Measurements from ENCODE around the gene ALDOB.

ALDOB gene

GRCh38 chr9:101437806-101438232 lies 2.2 kb upstream of the ALDOB start:
- Histone ChIP-seq H3K36me3 (no peaks in the 10 kb centered on the region), H3K9me3 (no peaks in the 10 kb centered on the region)
- no peak for DNase-seq

DNA sequence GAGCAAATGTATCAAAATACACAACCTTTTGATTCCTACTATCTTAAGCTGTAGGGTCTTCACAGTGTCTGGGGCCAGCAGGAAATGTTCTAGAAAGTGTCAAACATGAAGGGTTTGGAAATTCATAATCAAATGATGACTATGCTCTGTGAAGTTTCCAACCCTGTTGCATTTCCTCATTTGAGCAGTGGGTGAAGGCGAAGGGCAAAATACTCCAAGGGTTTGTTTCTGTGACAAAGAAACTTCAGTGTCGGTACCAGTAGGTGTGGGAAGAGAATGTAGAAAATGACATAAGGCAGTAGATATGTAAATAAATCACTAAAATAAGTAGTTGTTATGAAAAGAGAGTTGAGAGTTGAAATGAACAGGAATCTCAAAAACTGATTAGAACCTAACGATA lies 576 bp downstream of the ALDOB start:
- Histone ChIP-seq H3K4me3 (ENCODE audit: low read depth, low read length) (no peak overlapping the region), H3K4me1 (no peaks in the 10 kb centered on the region), H3K36me3 (no peaks in the 10 kb centered on the region), H3K9me3 (no peaks in the 10 kb centered on the region), H3K27me3 (peaks cover 17% of the 10 kb centered on the region)
- no peak for TF ChIP-seq CTCF (IDR thresholded peaks at IDR 0.05; ENCODE audit: low read depth, low read length)
- no peak for DNase-seq

More at GRCh38 chr9:101437806-101438232, 2.2 kb upstream of the ALDOB start:
- no peak for TF ChIP-seq CTCF (IDR thresholded peaks at IDR 0.05; ENCODE audit: low read depth, low read length)
- Histone ChIP-seq H3K4me1 (no peaks in the 10 kb centered on the region), H3K4me3 (ENCODE audit: low read depth, low read length) (no peak overlapping the region), H3K27me3 (peaks cover 18% of the 10 kb centered on the region)

- peaks cover 17% of the 10 kb centered on the region for H3K27me3 ChIP-seq
- no peaks in the 10 kb centered on the region for H3K4me1 ChIP-seq
- no peaks in the 10 kb centered on the region; the same call in 1 of the 2 replicates for H3K9me3 ChIP-seq
- no peak for DNase-seq
- no peak for TF ChIP-seq CTCF (IDR thresholded peaks at IDR 0.05; ENCODE audit: low read depth, low read length)
- no peak overlapping the region for H3K4me3 ChIP-seq (ENCODE audit: low read depth, low read length)
- H3K36me3 ChIP-seq = no peaks in the 10 kb centered on the region
Observed at GRCh38 chr9:101433229-101433628, 2.3 kb downstream of the ALDOB start.

DNA sequence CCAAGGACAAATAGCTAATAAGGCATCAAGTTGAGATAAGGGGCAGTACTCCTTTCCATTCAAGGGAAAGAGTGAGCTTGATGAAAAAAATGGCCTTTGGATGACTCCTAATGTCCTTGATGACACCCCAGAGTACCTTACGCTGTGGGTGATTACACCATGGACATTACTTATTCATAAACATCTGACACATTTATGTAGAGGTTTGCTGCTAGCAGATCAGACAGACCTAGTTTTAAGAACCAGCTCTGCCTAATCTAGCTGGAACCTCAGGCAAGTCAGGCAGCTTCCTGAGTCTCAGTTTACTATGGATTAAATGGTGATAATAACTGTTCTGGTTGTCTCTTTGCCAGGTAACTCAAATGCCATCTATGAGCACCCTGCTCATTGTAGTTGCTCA lies 2.8 kb downstream of the ALDOB start:
- Histone ChIP-seq H3K36me3 (no peaks in the 10 kb centered on the region), H3K9me3 (no peaks in the 10 kb centered on the region; the same call in 1 of the 2 replicates), H3K4me3 (ENCODE audit: low read depth, low read length) (no peak overlapping the region), H3K4me1 (no peaks in the 10 kb centered on the region), H3K27me3 (peaks cover 19% of the 10 kb centered on the region)
- no peak for TF ChIP-seq CTCF (IDR thresholded peaks at IDR 0.05; ENCODE audit: low read depth, low read length)
- no peak for DNase-seq

DNA sequence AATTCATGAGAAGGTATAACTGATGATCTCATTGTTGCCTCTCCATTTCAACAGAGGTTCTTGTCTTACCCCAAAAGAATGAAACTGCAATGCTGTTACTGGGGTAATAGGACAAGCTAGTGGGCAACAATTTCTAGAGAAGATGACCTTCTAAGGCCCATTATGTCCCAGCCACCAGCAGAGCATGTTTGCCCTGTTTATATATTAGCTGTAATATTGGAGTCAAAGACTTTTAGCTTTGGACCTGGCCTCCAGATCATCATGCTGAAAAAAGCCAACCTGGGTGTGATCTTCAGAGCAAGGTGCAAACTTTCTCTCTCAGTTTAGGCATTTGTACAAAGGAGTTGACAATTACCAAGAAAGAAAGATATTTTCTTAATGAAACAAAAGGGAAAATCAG lies 3.4 kb downstream of the ALDOB start:
- DNase-seq = no peak
- H3K36me3 ChIP-seq = no peaks in the 10 kb centered on the region
- TF ChIP-seq CTCF (IDR thresholded peaks at IDR 0.05; ENCODE audit: low read depth, low read length) = no peak
- no peak overlapping the region for H3K4me3 ChIP-seq (ENCODE audit: low read depth, low read length)
- no peaks in the 10 kb centered on the region; the same call in 1 of the 2 replicates for H3K9me3 ChIP-seq
- peaks cover 14% of the 10 kb centered on the region for H3K27me3 ChIP-seq
- no peaks in the 10 kb centered on the region for H3K4me1 ChIP-seq

- no peak for DNase-seq
- Histone ChIP-seq H3K4me1 (no peaks in the 10 kb centered on the region), H3K27me3 (peaks cover 7% of the 10 kb centered on the region; the same call in 1 of the 2 replicates), H3K9me3 (no peaks in the 10 kb centered on the region; the same call in 1 of the 2 replicates), H3K4me3 (ENCODE audit: low read depth, low read length) (no peak overlapping the region), H3K36me3 (no peaks in the 10 kb centered on the region)
- no peak for TF ChIP-seq CTCF (IDR thresholded peaks at IDR 0.05; ENCODE audit: low read depth, low read length)
Observed at GRCh38 chr9:101429736-101430135, 5.8 kb downstream of the ALDOB start.
